ENCODE results near the gene SIRT6. TPM values are rescaled to one million over a fixed set of nuclear protein-coding genes. Genes with fewer than 3 reads are reported as not detected.
"Not testable (repeated sequence)": the region's sequence is repeated elsewhere in the genome, so short reads cannot be mapped to it uniquely, and the experiment has no call there.

Gene SIRT6
- polyA plus RNA-seq, 1 experiment: 12.6 TPM

- no peak for DNase-seq (ENCODE audit: low read depth, low spot score)
- no peak for TF ChIP-seq CTCF (IDR thresholded peaks at IDR 0.05; ENCODE audit: low read depth, low read length)
- CTCF ChIA-PET: interaction anchor here (0.6 kb wide), 1 partner anchor 91 kb away, joined by 3 read pairs; no protein-coding TSS in a partner anchor
- Histone ChIP-seq H3K27ac (ENCODE audit: low read depth, low read length) (no peak overlapping the region), H3K27me3 (ENCODE audit: control insufficient read depth, insufficient read depth, low read length) (peaks cover 21% of the 10 kb centered on the region), H3K4me3 (ENCODE audit: low read depth, low read length) (no peak overlapping the region), H3K9me3 (ENCODE audit: control insufficient read depth, insufficient read depth, low read length) (no peaks in the 10 kb centered on the region; the same call in 1 of the 2 replicates)
- POLR2A ChIA-PET: no interaction called here
Measured at GRCh38 chr19:4196587-4197148, 14.3 kb upstream of the SIRT6 start.

GRCh38 chr19:4196009-4196408, 13.6 kb upstream of the SIRT6 start:
- POLR2A ChIA-PET: no interaction called here
- Histone ChIP-seq H3K4me3 (ENCODE audit: low read depth, low read length) (no peak overlapping the region), H3K27me3 (ENCODE audit: control insufficient read depth, insufficient read depth, low read length) (peaks cover 17% of the 10 kb centered on the region), H3K9me3 (ENCODE audit: control insufficient read depth, insufficient read depth, low read length) (no peaks in the 10 kb centered on the region; the same call in 1 of the 2 replicates), H3K27ac (ENCODE audit: low read depth, low read length) (no peak overlapping the region)
- CTCF ChIA-PET: no interaction called here
- no peak for DNase-seq (ENCODE audit: low read depth, low spot score)
- no peak for TF ChIP-seq CTCF (IDR thresholded peaks at IDR 0.05; ENCODE audit: low read depth, low read length)

- H3K27me3 ChIP-seq (ENCODE audit: control insufficient read depth, insufficient read depth, low read length): peaks cover 12% of the 10 kb centered on the region
- CTCF ChIA-PET: interaction anchor here (1.5 kb wide), 1 partner anchor 207 kb away, joined by 9 read pairs; no protein-coding TSS in a partner anchor
- no peak overlapping the region for H3K4me3 ChIP-seq (ENCODE audit: low read depth, low read length)
- no peak for TF ChIP-seq CTCF (IDR thresholded peaks at IDR 0.05; ENCODE audit: low read depth, low read length)
- POLR2A ChIA-PET: no interaction called here
- H3K27ac ChIP-seq (ENCODE audit: low read depth, low read length): no peak overlapping the region
- DNase-seq (ENCODE audit: low read depth, low spot score): no peak
- H3K9me3 ChIP-seq (ENCODE audit: control insufficient read depth, insufficient read depth, low read length): no peaks in the 10 kb centered on the region
Measured at GRCh38 chr19:4194353-4194752, 12.0 kb upstream of the SIRT6 start.

- CTCF ChIA-PET; H3K4me3 ChIP-seq (ENCODE audit: low read depth, low read length); H3K9me3 ChIP-seq (ENCODE audit: control insufficient read depth, insufficient read depth, low read length); H3K27me3 ChIP-seq (ENCODE audit: control insufficient read depth, insufficient read depth, low read length); DNase-seq (ENCODE audit: low read depth, low spot score); H3K27ac ChIP-seq (ENCODE audit: low read depth, low read length); POLR2A ChIA-PET: not testable (repeated sequence)
Measured at GRCh38 chr19:4192537-4192936, 10.2 kb upstream of the SIRT6 start.

GRCh38 chr19:4189641-4190040, 7.3 kb upstream of the SIRT6 start:
- H3K27ac ChIP-seq (ENCODE audit: low read depth, low read length): no peak overlapping the region
- ChIA-PET CTCF (interaction anchor here (0.8 to 1.4 kb wide), 3 partner anchors 12 to 204 kb away, joined by 3 to 4 read pairs (median 3); no protein-coding TSS in a partner anchor), POLR2A (no interaction called here)
- no peak overlapping the region for H3K4me3 ChIP-seq (ENCODE audit: low read depth, low read length)
- no peak for DNase-seq (ENCODE audit: low read depth, low spot score)
- no peak for TF ChIP-seq CTCF (IDR thresholded peaks at IDR 0.05; ENCODE audit: low read depth, low read length)
- peaks cover 2% of the 10 kb centered on the region for H3K27me3 ChIP-seq (ENCODE audit: control insufficient read depth, insufficient read depth, low read length)
- H3K9me3 ChIP-seq (ENCODE audit: control insufficient read depth, insufficient read depth, low read length): no peaks in the 10 kb centered on the region

Data from AG04450 (cell line).